MCF 10A (cell line): ENCODE measurements around the gene MIA3. TPM values are rescaled to one million over a fixed set of nuclear protein-coding genes. Genes with fewer than 3 reads are reported as not detected.
A peak's percentile ranks its signal among the peaks of the same experiment; 100 is the strongest.

Experiments used
- BruUV-seq: library from RNA; stranded (reverse); fragments of 400-500 nt; replicated peaks from 2 replicates; lab custom pipeline; 2021; lab: Mats Ljungman, UMichigan
- CTCF ChIA-PET: fragments of 300-600 bp; sonication (Branson Sonifier 250); formaldehyde crosslinking; extraction: SDS; loops from one replicate; lab custom pipeline; 2021; ENCODE audit warnings: antibody characterized with exemption, inconsistent platforms; lab: Yijun Ruan, JAX
- POLR2A ChIA-PET: fragments of 300-600, 350-650 bp; sonication (Branson Sonifier 250); formaldehyde crosslinking; extraction: SDS; loops from one replicate; lab custom pipeline; 2020; ENCODE audit warnings: antibody characterized with exemption, inconsistent platforms; lab: Yijun Ruan, JAX
- DNase-seq: peaks from one replicate; pipeline ENCODE4 v3.0.0-alpha.2; 2018; ENCODE audit not compliant: unreplicated experiment
- H3K27ac Mint-ChIP-seq: one replicate; pipeline ENCODE4 v1.8.0; 2022; ENCODE audit warnings: mild to moderate bottlenecking, low read depth, mixed read lengths; ENCODE audit not compliant: unreplicated experiment
- H3K27me3 Mint-ChIP-seq: one replicate; pipeline ENCODE4 v1.8.0; 2022; ENCODE audit warnings: mixed read lengths; ENCODE audit not compliant: insufficient read depth, unreplicated experiment
- H3K36me3 Mint-ChIP-seq: one replicate; pipeline ENCODE4 v1.8.0; 2022; ENCODE audit warnings: mild to moderate bottlenecking, moderate library complexity, mixed read lengths; ENCODE audit not compliant: insufficient read depth, unreplicated experiment
- H3K4me1 Mint-ChIP-seq: one replicate; pipeline ENCODE4 v1.8.0; 2022; ENCODE audit warnings: mixed read lengths; ENCODE audit not compliant: insufficient read depth, unreplicated experiment
- H3K4me3 Mint-ChIP-seq: one replicate; pipeline ENCODE4 v1.8.0; 2022; ENCODE audit warnings: mild to moderate bottlenecking, moderate library complexity, mixed read lengths; ENCODE audit not compliant: unreplicated experiment
- H3K9me3 Mint-ChIP-seq: one replicate; pipeline ENCODE4 v1.8.0; 2022; ENCODE audit warnings: mixed read lengths; ENCODE audit not compliant: unreplicated experiment
- CTCF ChIP-seq: fragments of 200-600 bp; IDR thresholded peaks from one replicate; pipeline ENCODE4 v1.8.0; 2022; ENCODE audit warnings: antibody characterized with exemption, mild to moderate bottlenecking; ENCODE audit not compliant: unreplicated experiment
- intact Hi-C: fragments of 100-400 bp; cut with micrococcal nuclease; formaldehyde crosslinking; loops from 2 replicates; pipeline ENCODE4 v1.14.1; 2022
- total RNA-seq: library from RNA; stranded (reverse); gene quantifications from 2 replicates; pipeline ENCODE4 v1.2.3, GENCODE V29; 2022

The MIA3 gene
- total RNA-seq, 1 experiment from 2014 or later, result 166 TPM

- H3K4me1 Mint-ChIP-seq, result no peaks in the 10 kb centered on the region
- BruUV-seq, result no TSS peak
- intact Hi-C loops, result no loop called here
- H3K9me3 Mint-ChIP-seq, result no peaks in the 10 kb centered on the region
- no peak overlapping the region for H3K27ac Mint-ChIP-seq
- H3K4me3 Mint-ChIP-seq, result no peak overlapping the region
- no peaks in the 10 kb centered on the region for H3K27me3 Mint-ChIP-seq
- TF ChIP-seq CTCF, result no peak
- H3K36me3 Mint-ChIP-seq, result peaks cover 60% of the 10 kb centered on the region
- CTCF ChIA-PET, result interaction anchor here (0.6 to 1.1 kb wide), 4 partner anchors 12 to 1138 kb away, joined by 3 to 5 read pairs (median 4); no protein-coding TSS in a partner anchor
- POLR2A ChIA-PET, result interaction anchor here (1.0 to 1.3 kb wide), 6 partner anchors 8 to 217 kb away, joined by 3 to 8 read pairs (median 5); no protein-coding TSS in a partner anchor
- DNase-seq, result no peak
Observed at GRCh38 chr1:222680080-222680479, 62.2 kb downstream of the MIA3 start.

GRCh38 chr1:222691016-222691415 lies 73.1 kb downstream of the MIA3 start:
- DNase-seq, result no peak
- CTCF ChIA-PET, result no interaction called here
- Mint-ChIP-seq H3K36me3 (peaks cover 42% of the 10 kb centered on the region), H3K4me1 (peaks cover 6% of the 10 kb centered on the region), H3K27ac (peak overlapping the region; percentile 0), H3K4me3 (no peak overlapping the region), H3K27me3 (no peaks in the 10 kb centered on the region), H3K9me3 (no peaks in the 10 kb centered on the region)
- intact Hi-C loops, result no loop called here
- POLR2A ChIA-PET, result interaction anchor here (1.0 to 2.4 kb wide), 4 partner anchors 10 to 22 kb away, joined by 3 to 10 read pairs (median 4); partner anchors contain the start of genes AIDA and BROX
- no peak for TF ChIP-seq CTCF
- no TSS peak for BruUV-seq

GRCh38 chr1:222694927-222695326 lies 77.0 kb downstream of the MIA3 start:
- Mint-ChIP-seq H3K9me3 (no peaks in the 10 kb centered on the region), H3K27me3 (no peaks in the 10 kb centered on the region), H3K4me1 (peaks cover 14% of the 10 kb centered on the region), H3K36me3 (peaks cover 43% of the 10 kb centered on the region), H3K27ac (peak overlapping the region; percentile 20), H3K4me3 (no peak overlapping the region)
- ChIA-PET CTCF (interaction anchor here (0.7 to 1.2 kb wide), 4 partner anchors 11 to 553 kb away, joined by 3 to 6 read pairs (median 4); no protein-coding TSS in a partner anchor), POLR2A (interaction anchor here (1.2 to 2.3 kb wide), 5 partner anchors 11 to 18 kb away, joined by 3 to 12 read pairs (median 6); partner anchors contain the start of genes AIDA and BROX)
- no peak for DNase-seq
- no TSS peak for BruUV-seq
- TF ChIP-seq CTCF, result no peak
- intact Hi-C loops, result no loop called here

GRCh38 chr1:222696741-222697140 lies 78.8 kb downstream of the MIA3 start:
- BruUV-seq, result no TSS peak
- intact Hi-C loops, result no loop called here
- H3K4me3 Mint-ChIP-seq, result no peak overlapping the region
- POLR2A ChIA-PET, result interaction anchor here (0.6 to 3.2 kb wide), 4 partner anchors 13 to 26 kb away, joined by 4 to 29 read pairs (median 14); partner anchors contain the start of genes AIDA and BROX
- CTCF ChIA-PET, result interaction anchor here (0.7 to 1.2 kb wide), 3 partner anchors 14 to 835 kb away, joined by 3 to 4 read pairs (median 4); partner anchors contain the start of gene FAM177B
- no peak for TF ChIP-seq CTCF
- no peaks in the 10 kb centered on the region for H3K9me3 Mint-ChIP-seq
- no peaks in the 10 kb centered on the region for H3K27me3 Mint-ChIP-seq
- H3K36me3 Mint-ChIP-seq, result peaks cover 60% of the 10 kb centered on the region
- no peak for DNase-seq
- peaks cover 9% of the 10 kb centered on the region for H3K4me1 Mint-ChIP-seq
- no peak overlapping the region for H3K27ac Mint-ChIP-seq
